HG02973 (cell line): Measurements from ENCODE around the gene LRMDA.
"Not testable (repeated sequence)": the region's sequence is repeated elsewhere in the genome, so short reads cannot be mapped to it uniquely, and the experiment has no call there.

ENCODE experiments used
- ATAC-seq: cut with Tn5 transposase; IDR thresholded peaks from one replicate; pipeline ENCODE4 v1.9.1; 2021; ENCODE audit warnings: moderate library complexity; ENCODE audit not compliant: unreplicated experiment

LRMDA gene

GRCh38 chr10:76491216-76491615 is 1059.8 kb downstream of the LRMDA start:
- no peak for ATAC-seq

DNA sequence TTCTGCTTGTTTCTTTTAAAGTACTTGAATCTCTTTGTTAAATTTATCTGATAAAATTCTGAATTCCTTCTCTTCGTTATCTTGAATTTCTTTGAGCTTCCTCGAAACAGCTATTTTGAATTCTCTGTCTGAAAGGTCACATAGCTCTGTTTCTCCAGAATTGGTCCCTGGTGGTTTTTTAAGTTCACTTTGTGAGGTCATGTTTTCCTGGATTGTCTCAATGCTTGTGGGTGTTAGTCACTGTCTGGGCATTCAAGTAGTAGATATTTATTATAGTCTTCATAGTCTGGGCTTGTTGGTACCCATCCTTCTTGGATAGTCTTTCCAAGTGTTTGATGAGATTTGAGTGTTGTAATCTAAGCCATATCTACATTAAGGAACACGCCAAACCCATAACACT is 1060.6 kb downstream of the LRMDA start:
- ATAC-seq: no peak

GRCh38 chr10:76492678-76493472 is 1061.5 kb downstream of the LRMDA start:
- ATAC-seq: no peak

GRCh38 chr10:76497666-76498065 is 1066.2 kb downstream of the LRMDA start:
- ATAC-seq: no peak

GRCh38 chr10:76504823-76505222 is 1073.4 kb downstream of the LRMDA start:
- no peak for ATAC-seq

DNA sequence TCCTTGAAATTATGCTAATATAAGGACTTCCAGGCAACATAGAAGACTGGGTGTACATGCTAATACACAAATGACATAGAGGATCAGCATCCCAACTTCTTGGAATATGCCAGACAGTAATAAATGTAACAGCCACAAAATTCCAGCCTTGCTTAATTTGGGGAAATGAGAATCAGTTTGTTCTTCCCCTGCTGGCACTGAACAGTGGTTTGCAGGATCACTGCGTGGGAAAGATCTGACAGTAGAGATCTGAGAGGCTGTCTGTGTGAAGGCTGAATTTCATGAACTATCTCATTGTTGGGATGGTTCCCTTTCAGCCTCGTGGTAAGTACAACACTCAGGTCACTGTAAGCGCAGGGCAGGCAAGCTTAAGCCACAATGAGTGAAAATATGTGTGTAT is 1078.0 kb downstream of the LRMDA start:
- no peak for ATAC-seq

GRCh38 chr10:76514321-76514720 is 1082.9 kb downstream of the LRMDA start:
- no peak for ATAC-seq

DNA sequence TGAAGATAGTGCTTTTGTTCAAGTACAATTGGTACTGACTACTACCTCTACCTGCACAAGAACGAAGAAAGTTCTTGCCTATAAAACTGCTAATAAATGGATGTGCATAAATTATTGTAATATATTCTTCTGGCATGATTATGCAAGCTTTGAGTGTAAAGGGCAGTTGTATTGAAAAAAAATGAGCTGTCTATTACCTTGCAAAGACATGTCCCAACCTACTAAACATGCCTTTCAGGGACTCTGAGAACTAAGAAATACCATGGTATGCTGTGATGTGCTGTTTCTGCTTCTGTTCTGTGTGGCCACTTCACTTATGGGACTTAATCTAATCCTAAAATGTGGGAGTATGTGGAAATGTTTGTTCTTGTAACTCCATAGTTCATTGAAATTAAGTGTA is 1083.4 kb downstream of the LRMDA start:
- ATAC-seq: no peak

DNA sequence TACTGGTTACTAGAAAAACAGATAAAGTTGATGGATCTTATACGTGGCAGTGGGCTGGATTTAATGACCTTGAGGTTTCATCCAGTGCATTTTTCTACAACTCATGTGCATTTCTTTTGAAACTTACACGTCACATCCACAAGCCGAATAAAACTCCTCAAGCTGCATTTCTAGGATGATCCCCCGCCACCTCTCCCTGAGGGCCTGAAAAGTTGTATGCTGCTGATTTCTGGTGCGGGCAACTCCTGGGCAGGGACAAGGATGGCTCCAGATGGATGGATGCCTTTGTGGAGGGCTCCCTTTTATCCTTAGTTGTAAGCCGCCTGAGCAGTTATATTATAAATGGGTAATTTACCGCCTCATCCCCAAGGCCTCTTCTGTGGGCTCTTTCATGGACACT is 1091.1 kb downstream of the LRMDA start:
- no peak for ATAC-seq

DNA sequence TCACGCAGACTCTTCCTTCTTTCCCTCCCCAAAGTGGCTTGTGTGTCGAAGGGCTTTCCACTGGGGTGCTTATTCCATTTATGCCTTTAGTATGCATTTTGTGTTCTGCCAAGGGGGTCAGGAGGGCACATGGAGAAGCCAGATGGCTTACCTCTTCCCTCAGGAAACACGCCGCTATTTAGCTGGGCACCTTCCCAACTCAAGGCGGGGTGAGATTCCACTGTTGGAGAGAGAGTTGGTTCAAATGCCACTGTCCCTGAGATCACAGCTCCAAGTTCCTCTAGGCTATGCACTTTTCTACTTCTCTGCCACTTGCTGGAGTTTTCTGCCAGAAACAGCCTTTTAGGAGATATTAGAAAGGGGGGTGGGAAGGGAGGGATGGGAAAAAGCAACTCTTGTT is 1091.8 kb downstream of the LRMDA start:
- ATAC-seq: no peak

GRCh38 chr10:76523791-76524351 is 1092.4 kb downstream of the LRMDA start:
- no peak for ATAC-seq

DNA sequence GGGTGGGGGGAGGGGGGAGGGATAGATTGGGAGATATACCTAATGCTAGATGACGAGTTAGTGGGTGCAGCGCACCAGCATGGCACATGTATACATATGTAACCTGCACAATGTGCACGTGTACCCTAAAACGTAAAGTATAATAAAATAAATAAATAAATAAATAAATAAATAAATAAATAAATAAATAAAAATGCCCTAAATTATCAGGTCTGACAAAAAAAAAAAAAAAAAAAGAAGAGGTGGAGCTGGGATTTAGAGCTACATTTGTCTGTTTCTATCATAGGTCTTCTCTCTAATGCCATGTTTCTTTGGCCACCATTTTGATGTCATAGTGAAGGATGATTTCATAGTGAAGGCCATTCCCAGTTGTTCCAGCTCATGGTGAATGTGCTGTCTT is 1095.4 kb downstream of the LRMDA start:
- not testable (repeated sequence) for ATAC-seq

DNA sequence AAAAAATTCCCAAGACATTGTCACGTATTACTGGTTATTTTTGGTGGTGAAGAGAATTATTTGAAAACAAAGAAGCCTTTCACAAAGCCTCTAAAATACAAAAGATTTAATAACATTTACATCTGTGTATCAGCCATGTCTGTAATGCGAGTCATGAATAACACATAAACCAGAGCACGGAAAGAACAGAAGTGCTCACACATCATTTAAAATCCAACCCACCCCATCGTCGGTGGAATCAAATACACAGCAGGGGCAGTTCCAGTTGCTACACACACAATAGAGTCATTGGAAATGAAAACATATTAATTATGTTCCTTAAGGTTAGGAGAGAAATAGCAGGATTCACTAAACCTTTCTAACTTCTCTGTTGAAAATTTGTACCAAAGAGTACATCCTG is 1108.9 kb downstream of the LRMDA start:
- ATAC-seq: no peak

DNA sequence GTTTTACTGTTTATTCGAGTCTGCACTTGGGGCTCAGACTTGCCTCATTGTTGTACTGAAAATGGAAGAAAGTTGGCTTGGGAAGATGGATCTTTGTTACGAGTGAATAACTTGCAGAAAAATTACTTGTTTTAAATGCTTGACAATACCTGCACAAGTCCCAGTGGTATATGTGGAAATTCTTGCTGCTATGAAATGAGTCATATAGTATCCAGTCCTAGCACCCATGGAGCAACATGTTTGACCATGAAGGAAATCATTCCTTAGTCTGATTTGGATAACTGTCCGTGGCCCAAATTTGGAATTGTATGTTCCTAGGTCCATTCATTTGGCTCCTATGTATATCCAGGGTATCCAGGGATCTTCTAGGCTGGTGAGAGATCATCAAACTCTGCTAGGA is 1109.4 kb downstream of the LRMDA start:
- ATAC-seq: no peak

GRCh38 chr10:76541852-76542251 is 1110.4 kb downstream of the LRMDA start:
- ATAC-seq: no peak

DNA sequence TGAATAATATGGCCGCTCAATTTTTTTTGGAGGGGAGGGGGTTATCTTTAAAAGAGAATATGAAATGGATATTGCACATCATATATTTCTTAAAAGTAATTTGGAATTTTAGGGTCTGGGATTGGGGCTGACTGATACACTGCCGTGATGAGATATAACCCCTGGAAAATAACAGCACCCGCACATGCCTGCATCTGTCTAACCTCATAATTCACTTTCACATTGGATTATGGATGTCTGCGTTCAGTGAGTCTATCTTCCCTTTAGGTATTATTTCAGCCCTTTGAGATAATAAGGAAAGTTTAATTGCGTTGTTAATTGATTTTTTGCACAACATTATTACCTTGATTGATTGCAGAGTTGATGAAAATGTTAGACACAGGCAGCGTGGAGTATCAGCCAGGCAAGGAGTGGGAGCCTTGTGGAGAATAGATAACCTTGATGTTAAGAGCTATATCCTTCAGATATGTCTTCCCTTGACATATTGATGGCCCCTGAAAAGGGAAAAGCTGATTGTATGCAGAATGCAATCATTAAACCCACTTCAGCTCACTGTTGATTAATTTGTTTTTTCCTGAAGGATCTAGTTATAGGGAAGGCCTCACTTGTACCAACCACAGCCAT is 1111.0 kb downstream of the LRMDA start:
- ATAC-seq: no peak

GRCh38 chr10:76543655-76544054 is 1112.2 kb downstream of the LRMDA start:
- ATAC-seq: no peak

- no peak for ATAC-seq
Measured at GRCh38 chr10:76544789-76545188, 1113.4 kb downstream of the LRMDA start.

DNA sequence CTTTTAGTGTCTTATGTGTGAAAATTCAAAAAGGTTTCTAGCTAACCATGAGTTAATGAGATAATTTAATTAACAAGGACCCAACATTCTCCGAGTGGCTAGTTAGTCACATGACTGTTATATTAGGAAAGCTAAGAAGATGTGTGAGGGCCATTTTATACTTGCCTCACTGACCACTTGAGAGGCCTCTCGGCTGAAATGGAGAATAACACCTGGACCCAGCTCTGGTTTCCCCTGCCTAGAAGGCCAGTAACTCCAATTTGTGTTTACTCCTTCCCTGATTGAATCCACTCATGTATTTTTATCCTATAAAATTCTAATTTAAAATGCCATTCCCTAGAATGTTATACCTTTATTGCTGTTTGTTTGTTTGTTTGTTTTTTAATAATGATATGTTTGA is 1115.0 kb downstream of the LRMDA start:
- no peak for ATAC-seq

GRCh38 chr10:76547352-76547972 is 1116.0 kb downstream of the LRMDA start:
- ATAC-seq: peak; percentile 50

DNA sequence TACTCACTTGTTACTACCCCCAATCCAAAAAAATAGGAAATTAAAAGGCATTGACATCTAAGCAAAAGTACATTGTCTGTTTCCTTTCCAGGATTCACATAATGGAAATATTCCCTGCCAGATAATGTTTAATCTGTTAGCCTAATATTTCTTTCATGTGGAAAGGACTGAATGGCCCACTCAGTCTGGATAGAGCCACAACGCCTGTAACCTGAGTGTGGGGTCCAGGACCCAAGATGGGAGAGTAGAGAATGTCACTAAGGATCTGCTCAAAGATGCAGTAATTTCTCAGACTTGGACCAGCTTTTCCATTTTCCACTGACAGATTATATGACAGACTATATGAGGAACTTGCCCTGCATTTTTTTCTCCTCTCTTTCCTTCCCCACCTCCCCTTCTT is 1117.3 kb downstream of the LRMDA start:
- no peak for ATAC-seq

DNA sequence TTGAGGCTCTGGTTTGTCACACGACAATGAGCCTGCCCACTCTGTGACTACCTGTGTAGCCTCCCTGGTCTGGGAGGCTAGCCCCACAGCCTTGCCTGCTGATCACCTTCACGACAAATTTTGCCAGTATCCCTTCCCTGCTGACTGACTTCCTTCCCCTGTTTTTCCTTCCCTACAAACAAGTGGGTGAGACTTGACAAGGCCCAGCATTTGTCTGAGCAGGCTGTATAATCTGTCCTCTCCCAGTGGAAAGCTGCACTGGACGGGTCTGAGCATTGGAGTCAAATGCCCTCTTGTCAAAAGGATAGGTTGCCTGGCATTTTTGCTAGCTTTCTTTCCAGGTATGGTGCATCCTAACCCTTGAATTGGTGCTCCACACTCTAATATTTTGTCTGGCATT is 1117.7 kb downstream of the LRMDA start:
- no peak for ATAC-seq
